HG03520 (cell line): ENCODE results near the gene CAMKMT.

Source experiments
- ATAC-seq: cut with Tn5 transposase; IDR thresholded peaks from one replicate; pipeline ENCODE4 v1.9.1; 2021; ENCODE audit warnings: mild to moderate bottlenecking, moderate library complexity; ENCODE audit not compliant: unreplicated experiment

CAMKMT gene

GRCh38 chr2:44638649-44639048, 276.9 kb downstream of the CAMKMT start:
- no peak for ATAC-seq

- no peak for ATAC-seq
Observed at GRCh38 chr2:44639399-44639798, 277.7 kb downstream of the CAMKMT start.

GRCh38 chr2:44642123-44642857, 280.5 kb downstream of the CAMKMT start:
- no peak for ATAC-seq

GRCh38 chr2:44645937-44646336, 284.2 kb downstream of the CAMKMT start:
- ATAC-seq = no peak

- ATAC-seq = no peak
Observed at GRCh38 chr2:44649381-44649780, 287.6 kb downstream of the CAMKMT start.

GRCh38 chr2:44650796-44651195, 289.0 kb downstream of the CAMKMT start:
- no peak for ATAC-seq

- no peak for ATAC-seq
Observed at GRCh38 chr2:44651974-44652373, 290.2 kb downstream of the CAMKMT start.

GRCh38 chr2:44652701-44653100, 291.0 kb downstream of the CAMKMT start:
- no peak for ATAC-seq

- no peak for ATAC-seq
Observed at GRCh38 chr2:44655401-44655864, 293.7 kb downstream of the CAMKMT start.

GRCh38 chr2:44656460-44656859, 294.7 kb downstream of the CAMKMT start:
- ATAC-seq = no peak

- no peak for ATAC-seq
Observed at GRCh38 chr2:44663471-44664073, 301.8 kb downstream of the CAMKMT start.

GRCh38 chr2:44668336-44668735, 306.6 kb downstream of the CAMKMT start:
- no peak for ATAC-seq

- ATAC-seq = no peak
Observed at GRCh38 chr2:44671276-44671675, 309.5 kb downstream of the CAMKMT start.

- ATAC-seq = no peak
Observed at GRCh38 chr2:44671916-44672315, 310.2 kb downstream of the CAMKMT start.

- ATAC-seq = no peak
Observed at GRCh38 chr2:44672431-44672830, 310.7 kb downstream of the CAMKMT start.

- no peak for ATAC-seq
Observed at GRCh38 chr2:44674473-44675284, 312.9 kb downstream of the CAMKMT start.

- no peak for ATAC-seq
Observed at GRCh38 chr2:44676379-44676778, 314.6 kb downstream of the CAMKMT start.

- ATAC-seq = no peak
Observed at GRCh38 chr2:44679584-44679983, 317.8 kb downstream of the CAMKMT start.

GRCh38 chr2:44679990-44680389, 318.2 kb downstream of the CAMKMT start:
- no peak for ATAC-seq

- no peak for ATAC-seq
Observed at GRCh38 chr2:44680424-44680971, 318.8 kb downstream of the CAMKMT start.

GRCh38 chr2:44680983-44681531, 319.3 kb downstream of the CAMKMT start:
- no peak for ATAC-seq
